ENCODE measurements around the gene SLC38A8.

Gene SLC38A8

DNA sequence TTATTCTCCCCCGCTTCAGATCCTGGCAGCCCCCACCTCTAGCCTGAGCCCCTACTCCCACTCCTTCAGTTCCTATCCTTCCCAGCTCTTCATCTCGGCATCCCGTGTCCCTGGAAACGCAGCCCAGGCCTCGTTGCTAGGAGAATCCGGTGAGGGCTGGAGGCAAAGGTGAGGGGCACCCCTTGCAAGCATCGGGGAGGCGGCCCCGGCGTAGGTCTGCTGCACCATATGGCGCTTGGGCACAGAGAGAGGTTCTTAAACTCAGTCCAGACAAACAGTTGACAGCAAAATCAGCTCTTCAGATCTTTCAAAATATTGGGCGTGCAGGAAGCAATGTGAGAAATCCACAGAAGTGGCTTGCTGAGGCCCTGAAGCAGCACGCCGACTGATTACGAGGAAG lies 15.0 kb downstream of the SLC38A8 start:
- DNase-seq: no peak

DNA sequence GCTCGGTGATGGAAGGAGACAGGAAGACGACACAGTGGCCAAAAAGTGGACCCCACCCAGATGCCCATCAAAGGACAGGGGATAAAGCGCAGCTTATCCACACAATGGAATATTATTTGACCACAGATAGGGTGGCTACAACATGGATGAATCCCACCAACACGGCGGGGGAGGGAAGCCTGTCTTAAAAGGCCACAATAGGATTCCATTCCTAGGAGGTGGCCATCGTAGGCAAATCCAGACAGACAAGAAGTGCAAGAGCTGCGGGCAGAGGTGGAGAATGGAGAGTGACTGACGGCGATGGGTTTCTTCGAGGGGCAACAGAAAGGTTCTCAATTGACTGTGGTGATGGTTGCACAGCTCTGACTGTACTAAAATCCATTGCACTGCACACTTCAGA lies 16.0 kb downstream of the SLC38A8 start:
- DNase-seq: no peak

DNA sequence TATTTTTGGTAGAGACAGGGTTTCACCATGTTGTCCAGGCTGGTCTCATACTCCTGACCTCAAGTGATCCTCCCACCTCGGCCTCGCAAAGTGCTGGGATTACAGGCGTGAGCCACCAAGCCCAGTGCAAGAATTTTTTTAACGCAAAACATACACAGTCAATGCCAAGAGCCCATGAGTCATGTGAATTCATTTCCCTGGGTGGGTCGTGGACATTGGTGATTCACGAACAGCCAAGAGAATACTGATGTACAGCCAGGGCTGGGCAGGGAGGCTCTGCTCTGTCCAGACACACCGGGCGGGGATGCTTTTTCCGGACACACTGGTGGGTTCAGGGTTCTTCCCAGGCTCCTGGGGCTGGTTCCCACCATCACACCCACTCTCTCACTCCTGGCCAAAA lies 17.7 kb downstream of the SLC38A8 start:
- no peak for DNase-seq

DNA sequence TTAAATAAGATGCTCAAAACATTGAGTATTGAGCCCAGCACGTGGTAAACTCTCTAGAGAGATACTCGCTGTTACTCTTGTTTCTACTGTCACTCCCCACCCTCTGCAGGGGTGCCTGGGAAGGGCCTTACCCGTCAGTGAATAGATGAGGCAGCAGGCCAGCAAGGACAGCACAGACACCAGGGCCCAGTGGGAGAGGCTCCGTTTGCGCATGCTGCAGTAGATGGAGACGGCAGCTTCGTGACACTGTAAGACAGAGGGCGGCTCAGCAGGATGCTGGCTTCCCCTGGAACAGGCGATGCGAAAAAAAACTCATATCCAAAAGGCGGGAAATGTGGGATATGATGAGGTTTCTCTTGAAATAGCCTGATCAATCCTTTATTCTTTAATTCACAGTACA lies 20.0 kb downstream of the SLC38A8 start:
- DNase-seq: no peak

DNA sequence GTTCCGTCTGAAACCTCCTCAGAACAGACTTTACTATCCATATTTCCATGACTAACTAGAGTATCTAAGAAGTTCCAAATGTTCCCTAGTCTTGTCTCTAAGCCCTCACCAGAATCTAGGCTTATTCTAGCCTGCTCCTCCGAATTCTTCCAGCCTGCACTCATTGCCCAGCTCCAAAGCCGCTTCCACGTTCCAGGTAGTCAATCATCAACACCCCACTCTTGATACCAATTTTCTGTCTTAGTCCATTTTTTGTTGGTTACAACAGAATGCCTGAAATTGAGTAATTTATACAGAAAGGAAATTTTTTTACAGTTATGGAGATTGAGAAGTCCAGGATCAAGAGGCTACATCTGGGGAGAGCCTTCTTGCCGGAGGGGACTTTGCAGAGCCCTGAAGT lies 21.1 kb downstream of the SLC38A8 start:
- DNase-seq: no peak

DNA sequence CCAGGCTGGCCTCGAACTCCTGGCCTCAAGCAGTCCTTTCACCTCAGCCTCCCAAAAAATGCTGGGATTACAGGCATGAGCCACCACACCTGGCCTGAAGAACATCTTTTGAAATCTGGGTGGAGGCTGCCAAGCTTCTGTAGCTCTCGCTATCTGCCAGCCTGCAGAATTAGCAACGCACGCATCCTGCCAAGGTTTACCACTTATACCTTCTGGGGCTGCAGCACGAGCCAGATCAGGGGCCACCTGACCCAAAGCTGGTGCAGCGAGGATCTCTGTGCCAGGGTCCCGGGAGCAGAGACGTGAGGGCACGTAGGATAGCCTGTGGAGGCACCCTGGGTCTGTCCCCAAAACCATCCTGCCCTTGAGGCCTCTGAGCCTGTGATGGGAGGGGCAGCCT lies 22.2 kb downstream of the SLC38A8 start:
- no peak for DNase-seq

DNA sequence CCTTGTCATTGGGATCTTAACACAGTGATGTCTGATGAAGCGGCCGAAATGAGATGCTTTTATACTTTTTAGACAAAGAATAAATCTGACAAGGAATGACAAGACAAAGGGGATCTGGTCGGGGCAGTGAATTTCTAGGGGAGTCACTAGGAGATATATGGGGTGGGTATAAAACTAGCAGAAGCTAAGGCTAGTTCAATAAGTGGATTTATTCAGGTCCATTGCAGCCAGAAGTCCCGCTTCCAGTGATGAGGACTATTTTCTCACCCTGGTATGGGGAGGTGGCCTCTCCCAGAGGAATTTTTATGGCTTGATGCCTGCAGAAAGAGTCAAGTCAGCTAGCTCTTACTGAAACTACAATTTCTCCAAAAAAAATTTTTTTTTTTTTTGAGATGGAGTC lies 23.9 kb downstream of the SLC38A8 start:
- DNase-seq: no peak

DNA sequence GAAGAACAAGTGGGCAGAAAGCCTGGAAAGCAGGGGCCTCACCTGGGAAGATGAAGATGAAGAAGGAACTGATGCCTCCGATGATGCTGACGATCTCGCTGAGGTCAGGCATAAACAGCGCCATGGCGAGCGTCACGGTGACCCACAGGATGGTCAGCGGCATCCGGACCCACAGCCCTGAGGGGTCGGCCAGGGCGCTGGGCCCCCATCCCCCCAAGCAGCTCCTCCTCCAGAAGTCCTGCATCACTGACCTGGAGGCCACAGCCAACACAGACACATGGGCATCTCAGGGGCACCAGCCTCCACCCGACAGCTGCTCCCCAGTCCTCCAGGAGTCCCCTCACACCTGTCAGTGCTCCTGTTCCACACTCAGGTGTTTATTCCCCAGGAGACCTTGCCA lies 26.1 kb downstream of the SLC38A8 start:
- no peak for DNase-seq

DNA sequence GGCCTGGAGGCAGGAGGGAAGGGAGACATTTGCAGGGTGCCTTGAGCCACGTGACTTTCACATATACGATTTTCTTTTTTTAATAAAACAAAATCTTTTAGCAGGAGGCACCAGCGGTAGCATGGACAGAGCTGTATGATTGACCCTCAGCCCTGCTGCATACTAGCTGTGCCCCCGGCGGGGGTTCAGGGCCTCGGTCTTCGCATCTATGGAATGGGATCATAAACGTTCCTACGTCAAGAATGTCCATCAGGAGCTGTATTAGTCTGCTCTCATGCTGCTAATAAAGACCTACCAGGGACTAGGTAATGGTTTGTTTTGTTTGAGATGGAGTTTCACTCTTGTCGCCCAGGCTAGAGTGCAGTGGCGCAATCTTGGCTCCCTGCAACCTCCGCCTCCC lies 27.2 kb downstream of the SLC38A8 start:
- no peak for DNase-seq

DNA sequence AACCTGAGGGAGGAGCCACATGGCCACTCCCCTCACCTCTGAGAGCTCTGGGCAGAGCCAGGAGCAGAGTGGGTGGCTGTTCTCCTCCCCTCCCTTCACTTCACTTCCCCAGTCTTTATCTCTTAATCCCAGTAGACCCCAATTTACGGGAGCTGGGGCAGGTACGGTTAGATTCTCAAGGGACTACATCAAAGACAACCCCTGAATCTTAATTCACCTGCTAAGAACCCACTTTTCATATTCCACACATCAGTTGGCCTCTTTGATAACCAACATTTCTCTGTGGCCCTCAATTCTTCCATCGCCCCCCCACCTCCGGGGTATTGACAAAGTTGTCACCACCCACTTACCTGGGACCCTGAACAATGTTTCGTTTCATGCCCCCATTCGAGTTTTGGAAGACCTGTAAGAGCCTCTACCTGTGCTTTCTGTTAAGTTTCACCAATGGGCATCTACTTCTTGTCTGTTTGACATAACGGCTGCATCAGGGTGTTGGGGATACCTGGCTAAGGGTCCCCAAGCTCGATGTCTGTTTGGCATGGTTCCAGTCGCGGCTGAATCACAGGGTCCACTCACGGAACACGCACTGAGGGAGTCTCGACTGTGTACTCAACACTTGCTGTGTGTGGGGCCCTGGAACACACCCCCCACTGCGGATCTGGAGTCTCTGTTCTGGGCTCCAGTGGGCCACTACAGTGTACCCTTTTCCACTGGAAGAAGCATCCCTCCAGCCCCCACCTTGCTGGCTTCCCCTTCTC lies 27.8 kb downstream of the SLC38A8 start:
- no peak for DNase-seq

DNA sequence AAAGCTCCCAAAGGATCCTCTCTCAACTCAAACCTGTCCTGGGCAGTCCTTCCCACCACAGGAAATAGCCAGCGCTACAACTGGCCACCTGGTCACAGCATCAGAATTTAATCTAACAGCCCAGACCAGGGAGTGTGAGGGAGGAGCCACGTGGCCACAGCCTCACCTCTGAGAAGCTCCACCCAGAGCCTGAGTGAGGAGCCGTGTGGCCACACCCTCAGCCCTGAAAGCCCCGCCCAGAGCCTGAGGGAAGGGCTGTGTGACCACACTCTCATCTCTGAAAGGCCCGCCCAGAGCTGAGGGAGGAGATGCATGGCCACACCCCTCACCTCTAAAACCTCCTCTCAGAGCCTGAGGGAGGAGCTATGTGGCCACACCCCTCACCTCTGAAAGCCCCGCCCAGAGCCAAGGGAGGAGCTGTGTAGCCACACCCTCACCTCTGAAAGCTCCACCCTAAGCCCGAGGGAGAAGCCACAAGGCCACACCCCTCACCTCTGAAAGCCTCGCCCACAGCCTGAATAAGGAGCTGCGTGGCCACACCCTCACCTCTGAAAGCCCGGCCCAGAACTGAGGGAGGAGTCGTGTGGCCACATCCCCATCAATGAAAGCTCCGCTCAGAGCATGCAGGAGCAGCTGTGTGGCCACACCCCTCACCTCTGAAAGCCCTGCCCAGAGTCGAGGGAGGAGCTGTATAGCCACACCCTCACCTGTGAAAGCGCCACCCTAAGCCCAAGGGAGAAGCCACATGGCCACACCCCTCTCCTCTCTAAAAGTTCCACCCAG lies 28.6 kb downstream of the SLC38A8 start:
- peak; percentile 93 for DNase-seq

DNA sequence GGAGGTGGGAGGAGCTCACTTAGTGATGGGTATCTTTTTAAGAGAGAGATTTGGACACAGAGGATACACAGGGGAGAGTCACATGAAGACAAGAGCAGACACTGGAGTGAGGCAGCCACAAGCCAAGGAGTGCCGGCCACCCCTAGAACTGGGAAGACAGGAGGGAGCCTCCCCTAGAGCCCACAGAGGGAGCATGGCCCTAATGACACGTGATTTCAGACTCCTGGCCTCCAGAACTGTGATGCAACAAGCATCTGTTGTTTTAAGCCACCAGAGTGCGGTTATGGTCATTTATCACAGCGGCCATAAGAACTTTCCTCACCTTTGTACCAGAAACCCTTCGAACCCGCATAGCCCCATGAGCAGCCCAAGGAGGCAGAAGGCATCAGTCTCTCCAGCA lies 33.3 kb downstream of the SLC38A8 start:
- no peak for DNase-seq

DNA sequence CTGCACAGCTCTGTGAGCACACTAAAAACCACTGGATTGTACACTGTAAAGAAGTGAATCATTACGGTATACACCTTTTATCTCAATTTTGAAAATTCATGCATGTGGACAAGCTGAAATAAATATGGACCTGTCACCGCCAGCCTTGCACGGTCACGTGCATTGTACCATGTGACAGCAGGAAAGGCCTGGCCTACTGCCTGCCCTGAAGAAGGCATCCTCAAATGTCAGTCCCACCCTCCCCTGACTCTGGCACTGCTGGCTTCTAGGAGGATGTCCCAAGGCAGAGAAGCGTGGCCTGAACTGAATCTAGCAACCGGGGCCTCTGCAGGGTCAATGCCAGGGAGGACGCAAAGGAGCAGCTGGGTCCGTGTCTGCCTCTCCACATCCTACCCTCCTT lies 34.6 kb downstream of the SLC38A8 start:
- no peak for DNase-seq

DNA sequence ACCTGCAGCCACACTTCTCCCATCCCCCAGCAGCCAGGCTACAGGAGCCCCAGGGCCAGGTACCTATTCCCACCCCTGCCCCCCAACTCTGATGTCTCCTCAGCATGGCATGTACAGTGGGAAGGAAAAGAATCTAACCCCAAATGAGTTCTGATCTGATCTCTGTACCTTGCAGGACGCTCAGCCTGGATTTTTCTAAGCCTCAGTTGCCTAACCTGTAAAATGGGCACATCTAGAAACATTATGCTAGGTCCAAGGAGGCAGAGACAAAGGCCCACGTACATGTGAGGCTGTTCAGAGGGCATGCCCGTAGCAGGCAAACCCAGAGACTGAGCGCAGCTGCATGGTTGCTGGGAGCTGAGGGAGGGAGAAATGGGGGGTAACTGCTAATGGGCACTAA lies 35.1 kb downstream of the SLC38A8 start:
- no peak for DNase-seq

DNA sequence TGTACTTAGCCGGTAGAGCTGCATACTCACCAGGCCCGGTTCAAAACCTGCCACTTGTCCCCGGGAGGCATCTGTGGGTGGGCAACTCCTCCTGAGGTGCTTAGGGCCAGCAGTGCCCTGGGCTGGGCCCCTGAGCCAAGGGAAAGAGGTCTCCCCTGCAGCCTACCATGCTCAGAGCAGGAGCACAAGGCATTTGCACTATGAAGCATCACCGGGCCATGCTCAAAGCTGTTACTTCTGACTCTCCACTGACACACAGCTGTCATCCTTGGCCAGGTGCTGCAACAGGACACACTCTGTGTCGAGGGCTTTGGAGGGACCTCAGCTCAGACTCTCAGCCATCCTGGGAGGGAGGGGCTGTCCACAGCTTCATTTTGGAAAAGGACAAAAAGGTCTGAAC lies 37.2 kb downstream of the SLC38A8 start:
- no peak for DNase-seq

DNA sequence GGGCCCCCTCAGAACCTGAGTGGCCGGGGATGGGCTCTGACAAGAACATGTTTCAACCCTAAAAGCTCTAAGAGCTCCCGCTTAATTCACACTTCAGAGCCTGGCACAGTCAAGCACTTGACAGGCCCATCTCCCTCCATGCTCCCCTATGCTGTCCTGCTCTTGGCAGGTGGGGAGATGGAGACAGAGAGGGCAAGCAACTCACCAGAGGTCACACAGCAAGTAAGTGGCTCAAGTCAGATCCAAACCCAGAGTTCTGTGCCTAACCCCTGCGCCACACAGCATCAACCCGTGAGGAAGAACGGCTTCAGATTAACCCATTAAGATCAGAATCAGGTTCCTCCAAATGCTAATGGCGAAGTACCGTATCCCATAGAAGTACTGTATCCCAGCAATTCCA lies 38.2 kb downstream of the SLC38A8 start:
- no peak for DNase-seq

DNA sequence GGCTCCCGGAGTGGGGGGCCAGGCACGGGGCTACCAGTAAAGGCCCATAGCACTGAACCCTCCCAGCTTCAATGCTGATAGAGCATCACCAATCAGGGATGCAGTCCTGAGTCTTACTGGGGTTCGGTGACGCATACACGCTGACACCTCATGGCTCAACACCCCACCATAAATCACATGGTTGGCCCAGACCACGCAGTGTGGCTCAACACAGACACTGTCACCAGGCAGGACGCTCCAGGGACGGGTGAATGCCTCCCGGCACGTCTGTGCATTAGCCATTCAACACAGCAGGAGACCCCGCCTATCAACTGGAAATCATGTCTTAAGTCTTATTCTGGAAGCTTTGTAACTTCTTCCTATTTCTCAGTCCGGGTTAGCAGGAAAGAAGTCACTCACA lies 39.6 kb downstream of the SLC38A8 start:
- no peak for DNase-seq

DNA sequence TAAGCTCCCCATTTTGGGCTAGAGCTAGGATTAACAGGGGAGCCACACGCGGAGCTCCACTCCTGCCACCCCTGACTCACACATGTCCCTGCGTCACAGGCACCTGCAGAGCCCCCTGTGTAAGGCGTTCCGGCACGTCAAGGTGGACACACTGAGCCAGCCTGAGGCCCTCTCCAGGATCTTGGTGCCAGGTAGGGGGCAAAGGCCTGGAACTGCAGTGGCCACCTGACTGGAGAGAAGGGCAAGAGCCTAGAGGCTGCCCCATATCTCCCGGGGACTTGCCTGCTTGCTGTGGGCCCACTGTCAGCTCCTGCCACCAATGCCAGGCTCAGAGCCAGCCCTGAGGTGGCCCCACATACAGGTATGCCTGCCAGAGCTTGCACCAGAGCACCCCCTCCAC lies 40.9 kb downstream of the SLC38A8 start:
- DNase-seq: no peak

DNA sequence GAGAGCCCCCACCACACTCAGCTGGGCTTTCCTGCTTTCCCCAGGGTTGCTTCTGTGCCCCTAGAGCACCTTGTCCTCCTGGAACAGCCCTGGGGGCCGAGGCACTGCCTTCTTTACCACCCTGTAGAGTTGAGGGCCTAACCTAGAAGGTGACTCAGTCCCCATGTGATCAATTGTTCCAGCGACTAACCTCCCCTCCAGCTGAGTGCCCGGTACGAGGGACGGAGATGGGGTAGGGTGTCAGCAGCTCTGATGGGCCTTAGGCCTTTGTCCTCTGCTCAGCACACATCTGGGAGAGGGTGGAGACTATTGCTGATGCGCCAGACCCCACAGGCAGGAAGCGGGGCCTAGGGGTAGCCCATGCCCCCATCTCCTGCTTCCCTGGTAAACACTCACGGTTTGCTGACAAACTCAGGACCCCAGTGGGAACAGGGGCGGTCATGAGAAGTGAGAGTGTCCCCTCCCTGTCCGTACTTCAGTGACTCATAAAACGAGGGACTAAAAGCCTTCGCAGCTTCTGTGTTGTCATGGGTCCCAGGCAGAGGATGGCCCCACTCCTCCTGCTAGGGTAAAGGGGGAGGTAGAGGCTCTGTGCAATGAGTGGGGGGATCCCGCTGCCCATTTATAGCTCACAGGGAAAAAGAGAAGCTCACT lies 41.5 kb downstream of the SLC38A8 start:
- no peak for DNase-seq

DNA sequence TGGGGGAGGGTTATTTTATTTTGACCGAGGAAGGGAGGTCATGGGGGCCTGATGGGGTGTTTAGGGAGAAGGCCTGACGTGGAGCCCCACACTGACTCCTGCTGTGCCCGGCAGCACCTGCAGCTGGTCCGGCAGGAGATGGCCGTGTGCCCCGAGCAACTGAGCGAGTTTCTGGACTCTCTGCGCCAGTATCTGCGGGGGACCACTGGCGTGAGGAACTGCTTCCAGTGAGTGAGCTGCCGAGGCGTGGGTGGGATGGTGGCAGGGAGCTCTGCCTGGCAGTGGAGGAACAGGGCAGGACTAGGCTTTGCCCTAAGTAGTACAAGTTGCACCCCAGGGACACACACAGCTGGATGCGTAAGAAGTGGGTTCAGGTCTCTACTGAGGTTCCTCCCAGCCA lies 44.5 kb downstream of the SLC38A8 start:
- no peak for DNase-seq

DNA sequence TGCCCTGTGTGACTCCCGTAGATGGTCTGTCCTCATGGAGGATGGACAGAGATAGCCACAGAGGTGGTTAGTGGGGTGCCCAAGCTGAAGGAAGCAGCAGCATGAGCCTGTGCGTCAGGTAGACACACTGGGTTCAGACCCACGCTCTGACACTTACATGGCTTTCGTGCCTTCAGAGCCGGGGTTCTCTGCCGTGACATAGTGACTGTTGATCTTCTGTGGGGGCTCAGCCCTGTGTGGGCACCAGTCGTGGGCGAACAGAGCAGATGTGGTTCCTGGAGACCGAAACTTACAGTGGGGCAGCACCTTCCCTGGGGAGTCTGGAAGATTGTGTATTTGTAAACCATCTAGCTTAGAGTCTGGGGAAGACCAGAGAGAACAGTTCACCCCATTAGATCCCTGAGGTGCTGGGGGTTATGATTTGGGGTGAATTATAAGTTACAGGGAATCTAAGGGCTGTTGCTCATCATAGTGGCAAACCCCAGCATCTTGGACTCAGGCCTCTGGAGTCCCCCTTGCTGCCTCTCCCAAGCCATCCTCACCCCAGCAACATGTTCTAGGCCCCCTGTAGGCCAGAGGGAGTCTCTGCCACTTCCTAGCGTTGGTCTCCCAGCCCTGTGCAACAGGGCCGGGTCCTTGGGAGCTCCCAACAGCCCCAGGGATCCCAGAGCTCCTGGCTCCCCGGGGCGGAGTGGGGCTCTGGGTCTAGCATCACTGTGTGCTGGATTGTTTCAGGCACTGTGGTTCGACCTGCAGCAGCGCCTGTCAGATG lies 45.9 kb downstream of the SLC38A8 start:
- DNase-seq: no peak

DNA sequence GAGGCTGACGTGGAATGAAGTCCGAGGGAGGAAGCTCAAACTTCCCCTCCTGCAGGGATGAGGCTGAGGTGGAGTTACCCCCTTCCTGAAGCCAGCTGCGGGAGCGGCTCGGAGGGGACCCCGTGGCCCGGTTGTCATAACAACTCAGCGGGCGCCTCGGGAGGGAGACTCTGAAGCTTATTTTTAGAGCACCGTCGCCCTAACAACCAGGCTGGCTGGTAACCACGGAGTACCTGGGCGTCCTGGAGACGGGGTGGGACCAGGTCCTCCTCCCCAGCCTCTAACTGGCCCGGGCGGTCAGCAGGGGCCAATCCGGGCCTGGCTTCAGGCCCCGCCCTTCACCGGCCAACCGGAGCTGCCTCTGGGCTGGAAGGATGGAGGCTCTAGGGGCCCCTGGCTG lies 46.8 kb downstream of the SLC38A8 start:
- no peak for DNase-seq

DNA sequence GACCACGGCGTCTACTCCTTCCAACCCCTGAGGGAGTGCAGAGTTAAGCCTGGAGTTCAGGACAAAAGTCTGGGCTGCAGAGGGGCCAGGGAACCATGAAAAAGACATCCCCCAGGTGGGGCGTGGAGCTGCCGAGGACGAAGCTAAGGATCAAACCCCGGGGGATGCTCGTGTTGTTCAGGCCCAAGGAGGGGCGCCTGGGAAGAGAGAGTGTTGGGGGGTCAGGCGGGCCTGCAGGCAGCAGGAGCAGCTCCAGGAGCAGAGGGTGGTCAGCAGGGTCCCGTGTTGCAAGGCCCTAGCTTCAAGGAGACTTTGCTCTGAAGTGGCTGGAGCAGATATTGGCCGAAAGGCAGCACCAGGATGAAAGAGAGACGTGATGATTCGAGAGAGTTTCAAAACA lies 47.9 kb downstream of the SLC38A8 start:
- no peak for DNase-seq
